Measurements from ENCODE around the gene TRABD2A.
"Not testable (repeated sequence)": the region's sequence is repeated elsewhere in the genome, so short reads cannot be mapped to it uniquely, and the experiment has no call there.

TRABD2A gene

DNA sequence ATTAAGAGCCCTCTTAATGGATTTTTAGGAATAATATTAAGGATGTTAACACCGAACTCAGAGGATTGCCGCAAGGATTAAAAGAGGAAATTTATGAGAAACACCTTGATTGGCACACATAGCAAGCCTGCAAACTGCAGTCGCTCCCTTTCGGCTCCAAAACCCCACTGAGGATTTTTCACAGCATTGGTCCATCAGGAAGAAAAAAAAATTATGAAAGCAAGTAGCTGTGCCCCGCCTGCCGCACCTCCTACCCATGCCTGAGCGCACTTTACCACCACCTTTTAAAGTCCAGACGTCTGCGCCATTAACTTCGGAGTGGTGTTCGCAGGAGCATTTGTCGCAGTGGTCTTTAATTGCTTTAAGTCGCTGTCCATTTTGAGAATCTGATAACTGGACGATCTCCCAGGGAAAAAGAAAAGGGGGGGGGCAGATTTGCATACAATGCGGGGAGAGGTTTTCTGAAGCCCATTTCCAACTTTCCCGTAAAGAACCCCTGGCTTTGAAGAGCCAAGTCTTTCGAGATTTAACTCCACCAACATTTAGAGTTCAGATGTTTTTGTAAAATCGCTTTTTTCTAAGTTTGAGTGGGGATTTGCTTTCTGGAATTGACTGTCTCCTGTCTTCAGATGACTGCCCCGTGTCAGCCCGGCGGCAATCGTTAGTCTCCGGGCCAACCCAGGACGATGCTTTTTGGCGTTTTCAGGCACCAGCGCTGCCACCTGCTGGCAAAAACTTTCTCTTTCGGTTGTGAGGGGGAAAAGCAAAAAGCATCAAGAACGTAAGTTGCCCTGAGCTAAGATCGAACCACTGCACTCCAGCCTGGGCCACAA lies 913 bp upstream of the TRABD2A start:
- ATAC-seq (replicated peaks) (peak; percentile 77), DNase-seq (peak; percentile 82 to 89 (median 82))
- Mint-ChIP-seq H3K36me3 (ENCODE audit: insufficient read depth) (peaks cover 9% of the 10 kb centered on the region), H3K27ac (peak overlapping the region; percentile 92 to 95), H3K27me3 (no peaks in the 10 kb centered on the region), H3K9me3 (no peaks in the 10 kb centered on the region), H3K4me3 (peak overlapping the region; percentile 94 to 95), H3K4me1 (ENCODE audit: low read depth in 2 of 2) (peaks cover 27 to 29% of the 10 kb centered on the region in 2 donors)

DNA sequence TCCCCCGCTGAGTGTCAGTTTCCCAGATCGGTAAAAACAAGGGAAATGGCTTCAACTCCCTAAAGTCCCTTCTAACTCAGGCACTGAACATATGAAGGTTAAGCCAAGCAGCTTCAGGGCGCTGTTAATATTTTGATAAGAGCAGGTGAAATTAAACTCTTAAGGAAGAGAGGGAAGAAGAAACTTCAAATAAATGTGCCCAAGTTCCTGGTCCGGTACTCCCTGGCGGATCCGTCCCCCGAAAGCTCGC lies 564 bp downstream of the TRABD2A start:
- H3K36me3 Mint-ChIP-seq (ENCODE audit: insufficient read depth): peaks cover 6% of the 10 kb centered on the region
- DNase-seq: no peak
- H3K9me3 Mint-ChIP-seq: no peaks in the 10 kb centered on the region
- no peaks in the 10 kb centered on the region for H3K27me3 Mint-ChIP-seq
- H3K27ac Mint-ChIP-seq: peak overlapping the region; percentile 92 to 95
- H3K4me1 Mint-ChIP-seq (ENCODE audit: low read depth in 2 of 2): peaks cover 26 to 36% of the 10 kb centered on the region in 2 donors
- ATAC-seq (replicated peaks): no peak
- peak overlapping the region; percentile 94 to 95 for H3K4me3 Mint-ChIP-seq

DNA sequence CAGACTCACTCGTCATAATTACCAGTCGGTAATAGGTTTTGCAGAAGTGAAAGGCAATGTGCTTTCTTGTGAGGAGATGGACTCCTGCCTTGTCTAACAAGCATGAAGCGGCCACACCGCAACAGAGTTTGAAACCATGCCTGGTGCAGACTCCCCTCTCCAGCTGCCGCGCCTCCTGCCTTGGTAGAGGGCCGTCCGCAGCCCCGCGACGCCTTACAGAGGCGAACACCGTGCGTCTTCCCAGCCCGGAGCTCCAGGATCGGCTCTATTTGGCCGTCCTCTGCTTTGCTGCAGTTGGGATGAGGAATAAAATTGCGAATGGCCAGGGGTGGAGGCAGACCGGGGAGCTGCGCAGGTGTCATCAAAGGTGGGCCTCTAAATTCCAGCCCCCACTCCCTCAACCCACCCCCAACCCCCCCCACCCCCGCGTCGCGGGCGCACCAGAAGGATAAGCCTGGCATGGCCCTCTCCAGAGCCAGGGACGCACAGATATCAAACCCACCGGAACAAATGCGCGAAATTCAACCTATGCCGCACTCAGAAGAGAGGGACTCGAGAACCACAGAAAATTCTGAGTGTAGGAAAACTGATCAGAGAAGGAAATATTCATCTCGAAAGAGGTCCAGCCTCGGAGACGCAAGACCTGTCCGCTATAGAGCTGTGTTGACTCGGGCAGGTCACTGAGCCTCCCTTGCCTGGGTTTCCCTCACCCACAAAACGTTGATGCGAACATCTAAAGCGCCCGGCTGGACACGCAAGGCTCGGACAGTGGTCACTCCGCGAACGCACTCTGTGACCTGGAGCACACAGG lies 1.1 kb downstream of the TRABD2A start:
- DNase-seq: no peak
- H3K27me3 Mint-ChIP-seq: no peaks in the 10 kb centered on the region
- ATAC-seq (replicated peaks): no peak
- peak overlapping the region; percentile 94 to 95 for H3K4me3 Mint-ChIP-seq
- H3K27ac Mint-ChIP-seq: peak overlapping the region; percentile 92 to 95
- H3K4me1 Mint-ChIP-seq (ENCODE audit: low read depth in 2 of 2): peaks cover 26 to 41% of the 10 kb centered on the region in 2 donors
- H3K9me3 Mint-ChIP-seq: no peaks in the 10 kb centered on the region
- peaks cover 6% of the 10 kb centered on the region for H3K36me3 Mint-ChIP-seq (ENCODE audit: insufficient read depth)

DNA sequence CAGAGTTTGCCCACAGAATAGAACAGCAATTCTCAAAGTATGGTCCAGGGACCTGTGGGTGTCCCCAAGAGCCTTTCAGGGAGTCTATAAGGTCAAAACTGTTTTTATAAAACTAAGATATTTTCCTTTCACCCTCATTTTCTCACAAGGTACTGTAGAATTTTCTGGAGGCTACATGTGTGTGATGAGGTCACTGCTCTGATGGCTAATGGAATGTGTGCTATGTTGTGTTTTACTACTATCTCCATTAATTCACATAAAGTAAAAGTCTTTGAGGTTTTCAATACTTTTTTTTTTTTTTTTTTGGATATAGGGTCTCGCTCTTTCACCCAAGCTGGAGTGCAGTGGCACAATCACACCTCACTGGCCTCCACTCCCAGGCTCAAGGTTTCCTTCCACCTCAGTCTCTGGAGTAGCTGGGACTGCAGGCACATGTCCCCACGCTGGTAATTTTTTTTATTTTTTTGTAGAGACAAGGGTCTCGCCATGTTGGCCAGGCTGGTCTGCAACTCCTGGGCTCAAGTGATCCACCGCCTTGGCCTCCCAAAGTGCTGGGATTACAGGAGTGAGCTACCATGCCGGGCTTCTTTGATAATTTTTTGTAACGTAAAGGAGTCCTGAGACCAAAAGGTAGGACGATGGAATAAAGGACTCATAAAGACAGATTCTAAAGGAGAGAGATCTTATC lies 1.8 kb downstream of the TRABD2A start:
- Mint-ChIP-seq H3K36me3 (ENCODE audit: insufficient read depth) (peaks cover 9% of the 10 kb centered on the region), H3K27me3 (no peaks in the 10 kb centered on the region), H3K4me3 (peak overlapping the region; percentile 94 to 95), H3K4me1 (ENCODE audit: low read depth in 2 of 2) (peaks cover 33 to 49% of the 10 kb centered on the region in 2 donors), H3K27ac (no peak overlapping the region), H3K9me3 (no peaks in the 10 kb centered on the region)
- DNase-seq (no peak), ATAC-seq (replicated peaks) (no peak)

DNA sequence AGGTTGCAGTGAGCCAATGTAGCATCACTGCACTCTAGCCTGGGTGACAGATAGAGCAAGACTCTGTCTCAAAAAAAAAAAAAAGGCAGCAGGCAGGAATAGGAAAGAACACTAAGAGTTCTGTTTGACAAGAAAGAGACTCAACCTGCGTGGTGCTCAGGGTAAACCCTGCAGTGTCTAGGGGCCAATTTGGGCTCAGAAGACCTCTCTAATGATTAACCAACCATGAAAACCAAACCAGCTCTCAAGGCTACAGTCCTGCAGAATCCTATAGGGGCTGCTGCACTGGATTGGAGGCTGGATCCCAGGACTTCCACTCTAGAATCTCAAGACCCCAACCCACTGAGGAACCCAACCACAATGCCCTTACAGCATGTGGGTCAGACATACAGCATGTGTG lies 2.4 kb downstream of the TRABD2A start:
- ATAC-seq (replicated peaks) (no peak), DNase-seq (no peak)
- no peaks in the 10 kb centered on the region for H3K9me3 Mint-ChIP-seq
- H3K4me1 Mint-ChIP-seq (ENCODE audit: low read depth in 2 of 2): peaks cover 33 to 49% of the 10 kb centered on the region in 2 donors
- no peak overlapping the region for H3K27ac Mint-ChIP-seq
- H3K4me3 Mint-ChIP-seq: no peak overlapping the region
- H3K36me3 Mint-ChIP-seq (ENCODE audit: insufficient read depth): peaks cover 9% of the 10 kb centered on the region
- no peaks in the 10 kb centered on the region for H3K27me3 Mint-ChIP-seq

DNA sequence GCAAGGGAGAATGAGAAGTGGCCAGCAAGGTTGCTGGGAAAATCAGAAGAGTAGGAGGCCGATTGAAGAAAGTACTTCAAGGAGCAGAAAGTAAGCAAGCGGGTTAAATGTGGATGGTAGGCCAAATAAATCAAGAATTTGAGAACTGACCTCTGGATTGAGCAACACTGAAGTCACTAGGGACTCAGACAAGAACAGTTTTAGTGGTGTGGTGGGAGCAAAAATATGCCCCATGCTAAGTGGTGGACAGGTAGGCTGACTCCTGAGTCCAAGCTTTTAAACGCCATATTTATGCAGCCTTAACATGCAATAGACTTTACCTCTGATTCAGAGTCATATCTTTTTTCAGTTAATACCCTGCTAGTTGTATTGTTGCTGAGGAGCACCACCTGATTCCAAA lies 4.5 kb downstream of the TRABD2A start:
- no peak for DNase-seq
- Mint-ChIP-seq H3K4me1 (ENCODE audit: low read depth in 2 of 2) (peaks cover 27 to 37% of the 10 kb centered on the region in 2 donors), H3K9me3 (no peaks in the 10 kb centered on the region), H3K27ac (peak overlapping the region in 1 of 2 donors; percentile 61), H3K36me3 (ENCODE audit: insufficient read depth) (peaks cover 9% of the 10 kb centered on the region), H3K4me3 (no peak overlapping the region), H3K27me3 (no peaks in the 10 kb centered on the region)
- no peak for ATAC-seq (replicated peaks)

DNA sequence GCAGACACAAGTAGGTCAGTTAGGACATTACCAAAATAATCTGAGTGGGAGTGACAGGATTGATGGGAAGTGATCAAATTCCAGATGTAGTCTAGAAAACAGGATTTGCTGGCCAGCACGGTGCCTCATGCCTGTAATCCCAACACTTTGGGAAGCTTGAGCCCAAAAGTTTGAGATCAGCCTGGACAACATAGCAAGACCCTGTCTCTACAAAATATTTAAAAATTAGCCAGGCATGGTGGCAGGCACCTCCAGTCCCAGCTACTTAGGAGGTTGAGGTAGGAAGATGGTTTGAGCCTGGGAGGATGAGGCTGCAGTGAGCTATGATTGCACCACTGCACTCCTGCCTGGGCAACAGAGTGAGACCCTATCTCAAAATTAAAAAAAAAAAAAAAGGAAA lies 5.3 kb downstream of the TRABD2A start:
- not testable (repeated sequence) for H3K27me3 Mint-ChIP-seq; H3K36me3 Mint-ChIP-seq (ENCODE audit: insufficient read depth); H3K4me3 Mint-ChIP-seq; ATAC-seq (replicated peaks); DNase-seq; H3K9me3 Mint-ChIP-seq
- Mint-ChIP-seq H3K4me1 (ENCODE audit: low read depth in 2 of 2) (peaks cover 24 to 32% of the 10 kb centered on the region in 2 donors), H3K27ac (peak overlapping the region; percentile 9 to 36)

DNA sequence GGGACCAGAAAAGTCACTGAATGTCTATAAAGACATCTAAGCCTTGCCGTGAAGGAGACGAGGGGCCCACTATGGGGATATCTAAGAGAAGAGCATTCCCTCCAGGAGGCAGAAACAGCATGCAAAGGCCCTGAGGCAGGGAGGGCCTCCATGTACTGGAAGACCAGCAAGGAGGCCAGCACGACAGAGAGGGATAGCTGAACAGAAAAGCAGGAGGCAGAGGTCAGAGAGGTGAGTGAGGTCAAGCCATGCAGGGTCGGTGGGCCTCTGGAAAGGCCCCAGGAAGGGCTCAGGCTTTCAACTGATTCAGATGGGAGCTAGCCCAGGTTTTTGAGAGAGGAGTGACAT lies 5.7 kb downstream of the TRABD2A start:
- no peaks in the 10 kb centered on the region for H3K27me3 Mint-ChIP-seq
- H3K9me3 Mint-ChIP-seq: no peaks in the 10 kb centered on the region
- no peak for ATAC-seq (replicated peaks)
- DNase-seq: no peak
- H3K27ac Mint-ChIP-seq: peak overlapping the region; percentile 9 to 36
- peaks cover 7% of the 10 kb centered on the region for H3K36me3 Mint-ChIP-seq (ENCODE audit: insufficient read depth)
- no peak overlapping the region for H3K4me3 Mint-ChIP-seq
- H3K4me1 Mint-ChIP-seq (ENCODE audit: low read depth in 2 of 2): peaks cover 25 to 27% of the 10 kb centered on the region in 2 donors

DNA sequence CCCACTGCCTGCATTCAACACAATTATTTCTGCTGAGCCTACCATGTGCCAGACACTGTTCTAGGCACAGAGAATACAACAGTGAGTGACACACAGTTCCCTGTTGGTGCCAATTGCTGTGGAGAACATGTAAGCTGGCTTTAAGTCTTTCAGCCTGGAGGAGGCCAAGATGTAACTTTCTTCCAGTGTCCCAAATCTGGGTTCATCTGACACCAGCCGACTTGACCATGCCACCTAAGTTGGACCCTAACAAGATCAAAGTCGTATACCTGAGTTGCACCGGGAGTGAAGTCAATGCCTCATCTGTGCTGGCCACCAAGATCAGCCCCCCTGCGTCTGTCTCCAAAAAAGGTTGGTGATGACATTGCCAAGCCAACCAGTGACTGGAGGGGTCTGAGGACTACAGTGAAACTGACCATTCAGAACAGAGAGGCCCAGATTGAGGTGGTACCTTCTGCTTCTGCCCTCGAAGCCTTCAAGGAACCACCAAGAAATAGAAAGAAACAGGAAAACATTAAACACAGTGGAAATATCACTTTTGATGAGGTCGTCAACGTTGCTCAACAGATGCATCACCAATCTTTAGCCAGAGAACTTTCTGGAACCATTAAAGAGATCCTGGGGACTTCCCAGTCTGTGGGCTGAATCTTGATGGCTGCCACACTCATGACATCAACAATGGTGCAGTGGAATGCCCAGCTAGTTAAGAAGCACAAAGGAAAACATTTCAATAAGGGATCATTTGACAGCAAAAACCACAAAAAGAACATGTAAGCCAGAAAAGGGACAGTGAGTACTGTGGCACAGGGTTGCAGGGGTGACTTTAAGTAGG lies 6.3 kb downstream of the TRABD2A start:
- Mint-ChIP-seq H3K27me3 (no peaks in the 10 kb centered on the region), H3K9me3 (no peaks in the 10 kb centered on the region), H3K4me3 (no peak overlapping the region), H3K27ac (peak overlapping the region in 1 of 2 donors; percentile 74), H3K4me1 (ENCODE audit: low read depth in 2 of 2) (peaks cover 24% of the 10 kb centered on the region in 2 donors), H3K36me3 (ENCODE audit: insufficient read depth) (peaks cover 8% of the 10 kb centered on the region)
- peak; percentile 16 for ATAC-seq (replicated peaks)
- DNase-seq: no peak

DNA sequence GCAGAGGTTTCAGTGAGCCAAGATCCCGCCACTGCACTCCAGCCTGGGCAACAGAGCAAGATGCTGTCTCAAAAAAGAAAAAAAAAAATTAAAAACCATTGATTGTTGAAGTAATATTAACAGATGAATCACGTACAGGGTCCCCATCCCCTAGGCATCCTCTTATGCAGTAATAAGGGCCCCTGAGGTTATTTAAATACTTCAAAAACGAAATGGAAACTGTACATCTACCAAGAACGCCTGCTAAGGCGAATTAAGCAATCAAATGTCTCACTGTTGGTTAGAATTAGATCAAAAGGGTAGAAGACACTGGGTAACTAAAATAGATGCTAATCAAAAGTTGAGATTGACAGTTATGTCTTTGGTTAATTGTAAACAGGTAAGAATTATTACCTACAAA lies 7.5 kb downstream of the TRABD2A start:
- Mint-ChIP-seq H3K4me1 (ENCODE audit: low read depth in 2 of 2) (peaks cover 24% of the 10 kb centered on the region in 2 donors), H3K27ac (no peak overlapping the region), H3K36me3 (ENCODE audit: insufficient read depth) (peaks cover 5% of the 10 kb centered on the region), H3K4me3 (no peak overlapping the region), H3K27me3 (no peaks in the 10 kb centered on the region), H3K9me3 (no peaks in the 10 kb centered on the region)
- ATAC-seq (replicated peaks) (no peak), DNase-seq (no peak)

DNA sequence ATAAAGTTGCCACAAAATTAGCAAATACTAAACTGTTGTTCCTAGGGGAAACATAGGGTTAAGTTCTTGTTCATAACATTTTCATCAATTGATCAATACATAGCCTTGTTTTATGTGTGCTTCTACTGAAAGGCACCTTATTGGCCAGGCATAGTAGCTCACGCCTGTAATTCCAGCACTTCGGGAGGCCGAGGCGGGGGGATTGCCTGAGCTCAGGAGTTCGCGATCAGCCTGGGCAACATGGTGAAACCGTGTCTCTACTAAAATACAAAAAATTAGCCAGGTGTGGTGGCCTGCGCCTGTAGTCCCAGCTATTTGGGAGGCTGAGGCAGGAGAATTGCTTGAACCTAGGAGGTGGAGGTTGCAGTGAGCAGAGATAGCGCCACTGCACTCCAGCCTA lies 8.2 kb downstream of the TRABD2A start:
- not testable (repeated sequence) for H3K4me3 Mint-ChIP-seq; DNase-seq; H3K36me3 Mint-ChIP-seq (ENCODE audit: insufficient read depth); H3K27ac Mint-ChIP-seq; H3K9me3 Mint-ChIP-seq; H3K27me3 Mint-ChIP-seq; ATAC-seq (replicated peaks)
- peaks cover 21 to 24% of the 10 kb centered on the region in 2 donors for H3K4me1 Mint-ChIP-seq (ENCODE audit: low read depth in 2 of 2)

DNA sequence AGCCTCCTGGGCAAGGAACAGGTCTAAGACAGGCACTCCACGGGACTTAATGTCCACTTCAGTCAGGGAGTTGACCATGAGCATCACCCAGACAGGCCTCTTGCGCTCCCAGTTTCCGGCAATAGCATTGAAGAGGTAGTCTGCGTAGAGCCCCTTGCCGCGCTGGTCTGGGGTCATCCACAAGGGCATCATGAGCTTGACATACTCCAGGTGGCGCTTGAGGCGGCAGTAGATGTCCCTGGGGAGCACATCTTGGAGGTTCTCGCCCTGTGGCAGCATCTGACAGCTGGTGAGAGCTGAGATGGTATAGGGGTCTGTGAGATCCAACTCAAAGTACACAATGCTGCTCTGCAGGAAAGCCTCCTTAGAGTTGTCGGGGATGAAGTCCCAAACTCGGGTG lies 10.6 kb downstream of the TRABD2A start:
- Mint-ChIP-seq H3K4me3 (no peak overlapping the region), H3K36me3 (ENCODE audit: insufficient read depth) (peaks cover 5% of the 10 kb centered on the region), H3K9me3 (no peaks in the 10 kb centered on the region), H3K4me1 (ENCODE audit: low read depth in 2 of 2) (peaks cover 14% of the 10 kb centered on the region in 2 donors), H3K27ac (no peak overlapping the region), H3K27me3 (no peaks in the 10 kb centered on the region)
- ATAC-seq (replicated peaks) (no peak), DNase-seq (no peak)

DNA sequence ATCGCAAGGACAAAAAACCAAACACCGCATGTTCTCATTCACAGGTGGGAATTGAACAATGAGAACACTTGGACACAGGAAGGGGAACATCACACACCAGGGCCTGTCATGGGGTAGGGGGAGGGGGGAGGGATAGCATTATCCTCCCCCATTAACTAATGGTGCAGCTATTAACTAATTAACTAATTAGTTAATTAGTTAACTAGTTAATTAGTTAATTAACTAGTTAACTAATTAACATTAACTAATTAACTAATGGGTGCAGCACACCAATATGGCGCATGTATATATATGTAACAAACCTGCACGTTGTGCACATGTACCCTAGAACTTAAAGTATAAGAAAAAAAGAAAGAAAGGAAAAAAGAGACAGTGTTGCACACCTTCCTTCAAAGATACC lies 12.6 kb downstream of the TRABD2A start:
- not testable (repeated sequence) for H3K27me3 Mint-ChIP-seq; DNase-seq; H3K4me3 Mint-ChIP-seq; H3K9me3 Mint-ChIP-seq; H3K27ac Mint-ChIP-seq; ATAC-seq (replicated peaks); H3K36me3 Mint-ChIP-seq (ENCODE audit: insufficient read depth)
- H3K4me1 Mint-ChIP-seq (ENCODE audit: low read depth in 2 of 2): peaks cover 11 to 18% of the 10 kb centered on the region in 2 donors
